GM13976 (cell line): ENCODE data around the gene TFCP2L1.
"Not testable (repeated sequence)": the region's sequence is repeated elsewhere in the genome, so short reads cannot be mapped to it uniquely, and the experiment has no call there.

Experiments used
- DNase-seq: peaks from one replicate; pipeline ENCODE4 v3.0.0; 2012; ENCODE audit warnings: low spot score
- in situ Hi-C: fragments of 300-500 bp; cut with MboI; formaldehyde crosslinking; loops from one replicate; pipeline ENCODE4 v1.12.0; 2022; ENCODE audit warnings: low sequenced_read_pairs, mixed read lengths, inconsistent platforms; ENCODE audit not compliant: unreplicated experiment
- TF ChIP-seq, protein P1 (sequence below): IDR thresholded peaks from 2 replicates; pipeline ENCODE4 v1.5.1; 2012; ENCODE audit warnings: borderline replicate concordance, mild to moderate bottlenecking; ENCODE audit not compliant: insufficient read depth; ENCODE audit errors: extremely low read depth, missing control alignments, control extremely low read depth

The TFCP2L1 gene

DNA sequence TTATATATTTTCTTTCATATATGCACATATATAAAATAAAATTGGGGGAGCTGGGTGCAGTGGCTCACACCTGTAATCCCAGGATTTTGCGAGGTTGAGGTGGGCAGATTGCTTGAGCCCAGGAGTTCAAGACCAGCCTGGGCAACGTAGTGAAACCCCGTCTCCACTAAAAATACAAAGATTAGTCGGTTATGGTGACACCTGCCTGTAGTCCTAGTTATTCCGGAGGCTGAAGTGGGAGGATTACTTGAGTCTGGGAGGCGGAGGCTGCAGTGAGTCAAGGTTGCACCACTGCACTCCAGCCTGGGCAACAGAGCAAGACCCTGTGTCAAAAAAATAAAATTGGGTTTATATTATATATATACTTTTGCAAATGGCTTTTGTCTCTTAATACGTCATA is 39.6 kb upstream of the TFCP2L1 start:
- DNase-seq, result no peak
- in situ Hi-C loops, result no loop called here
- TF ChIP-seq, protein P1, sequence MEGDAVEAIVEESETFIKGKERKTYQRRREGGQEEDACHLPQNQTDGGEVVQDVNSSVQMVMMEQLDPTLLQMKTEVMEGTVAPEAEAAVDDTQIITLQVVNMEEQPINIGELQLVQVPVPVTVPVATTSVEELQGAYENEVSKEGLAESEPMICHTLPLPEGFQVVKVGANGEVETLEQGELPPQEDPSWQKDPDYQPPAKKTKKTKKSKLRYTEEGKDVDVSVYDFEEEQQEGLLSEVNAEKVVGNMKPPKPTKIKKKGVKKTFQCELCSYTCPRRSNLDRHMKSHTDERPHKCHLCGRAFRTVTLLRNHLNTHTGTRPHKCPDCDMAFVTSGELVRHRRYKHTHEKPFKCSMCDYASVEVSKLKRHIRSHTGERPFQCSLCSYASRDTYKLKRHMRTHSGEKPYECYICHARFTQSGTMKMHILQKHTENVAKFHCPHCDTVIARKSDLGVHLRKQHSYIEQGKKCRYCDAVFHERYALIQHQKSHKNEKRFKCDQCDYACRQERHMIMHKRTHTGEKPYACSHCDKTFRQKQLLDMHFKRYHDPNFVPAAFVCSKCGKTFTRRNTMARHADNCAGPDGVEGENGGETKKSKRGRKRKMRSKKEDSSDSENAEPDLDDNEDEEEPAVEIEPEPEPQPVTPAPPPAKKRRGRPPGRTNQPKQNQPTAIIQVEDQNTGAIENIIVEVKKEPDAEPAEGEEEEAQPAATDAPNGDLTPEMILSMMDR, result no peak

DNA sequence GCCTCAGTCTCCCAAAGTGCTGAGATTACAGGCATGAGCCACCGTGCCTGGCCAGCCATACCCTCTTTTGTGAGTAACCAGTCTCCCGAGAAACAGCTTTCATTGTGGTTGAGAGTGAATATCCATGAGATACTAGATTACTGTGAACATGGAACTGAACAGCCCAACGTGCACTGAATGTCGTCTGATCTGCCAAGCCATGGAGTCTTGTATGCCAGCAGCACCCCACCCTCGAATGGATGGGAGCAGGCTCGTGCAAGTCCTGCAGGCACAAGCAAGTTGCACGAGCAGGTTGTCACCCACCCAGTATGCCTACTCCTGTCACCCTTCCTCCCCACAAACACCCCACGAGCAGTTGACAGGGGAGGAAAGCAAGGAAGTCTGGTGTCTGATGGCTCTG is 36.5 kb upstream of the TFCP2L1 start:
- no peak for DNase-seq
- TF ChIP-seq, protein P1, result no peak
- in situ Hi-C loops, result no loop called here

DNA sequence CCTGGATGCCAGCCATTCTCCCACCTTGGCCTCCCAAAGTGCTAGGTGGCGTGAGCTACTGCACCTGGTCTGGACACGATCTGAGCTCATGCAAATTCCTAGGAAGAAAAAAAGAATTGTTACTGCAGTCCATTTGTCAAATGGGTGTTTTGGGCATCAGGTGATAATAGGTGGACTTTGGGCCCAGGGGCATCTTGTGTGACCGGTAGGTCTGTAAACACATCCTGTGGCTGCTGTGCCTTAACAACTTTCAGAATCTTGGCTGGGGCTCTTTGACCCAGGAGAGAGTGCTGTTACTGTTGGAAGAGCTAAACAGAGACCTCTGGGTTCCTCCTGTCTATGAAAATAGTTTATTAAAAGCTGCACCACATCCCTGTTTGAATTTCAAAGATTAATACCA is 34.9 kb upstream of the TFCP2L1 start:
- DNase-seq, result no peak
- TF ChIP-seq, protein P1, result no peak
- in situ Hi-C loops, result no loop called here

DNA sequence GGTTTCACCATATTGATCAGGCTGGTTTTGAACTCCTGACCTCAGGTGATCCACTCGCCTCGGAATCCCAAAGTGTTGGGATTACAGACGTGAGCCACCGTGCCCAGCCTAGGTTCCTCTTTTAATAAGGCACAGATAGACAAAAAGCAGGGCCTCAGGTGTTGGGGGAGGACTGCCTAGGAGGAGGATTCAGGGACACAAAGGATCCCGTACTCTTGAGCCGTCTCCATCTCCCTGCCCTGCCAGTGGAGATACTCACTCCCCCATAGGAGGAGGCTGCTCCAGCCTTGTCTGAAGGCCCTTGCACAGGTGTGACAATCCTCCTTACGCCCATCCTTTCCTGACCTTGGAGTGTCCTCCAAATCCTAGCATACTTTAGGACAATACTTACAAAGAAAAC is 32.0 kb upstream of the TFCP2L1 start:
- TF ChIP-seq, protein P1, result no peak
- in situ Hi-C loops, result no loop called here
- DNase-seq, result no peak

DNA sequence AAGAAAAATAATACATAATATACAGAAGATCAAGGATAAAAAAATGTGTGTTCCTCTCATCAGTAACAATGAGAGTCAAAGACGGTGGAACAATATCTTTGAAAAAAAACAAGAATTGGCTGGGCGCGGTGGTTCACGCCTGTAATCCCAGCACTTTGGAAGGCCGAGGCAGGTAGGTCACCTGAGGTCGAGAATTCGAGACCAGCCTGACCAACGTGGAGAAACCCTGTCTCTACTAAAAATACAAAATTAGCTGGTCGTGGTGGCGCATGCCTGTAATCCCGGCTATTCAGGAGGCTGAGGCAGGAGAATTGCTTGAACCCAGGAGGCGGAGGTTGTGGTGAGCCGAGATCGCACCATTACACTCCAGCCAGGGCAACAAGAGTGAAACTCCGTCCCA is 28.7 kb upstream of the TFCP2L1 start:
- DNase-seq, result not testable (repeated sequence)

DNA sequence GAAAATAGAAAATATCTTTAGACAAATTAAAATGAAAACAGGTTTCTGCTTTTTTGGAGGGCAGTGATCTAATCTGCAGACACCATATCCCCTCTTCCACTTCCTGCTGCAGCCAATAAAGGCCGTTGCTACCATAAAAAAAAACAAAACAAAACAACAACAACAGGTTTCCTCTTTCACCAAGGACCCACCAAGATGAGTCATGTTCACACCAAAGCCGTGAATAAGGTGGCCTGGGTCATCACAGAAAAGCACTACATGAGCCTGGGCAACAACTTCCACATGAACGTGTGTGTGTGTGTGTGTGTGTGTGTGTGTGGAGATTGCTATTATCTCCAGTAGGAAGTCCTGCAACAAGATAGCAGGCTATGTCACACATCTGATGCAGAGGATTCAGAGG is 24.8 kb upstream of the TFCP2L1 start:
- TF ChIP-seq, protein P1, result no peak
- DNase-seq, result no peak
- in situ Hi-C loops, result no loop called here

More for the DNA sequence above, 28.7 kb upstream of the TFCP2L1 start:
- in situ Hi-C loops, result not testable (repeated sequence)

DNA sequence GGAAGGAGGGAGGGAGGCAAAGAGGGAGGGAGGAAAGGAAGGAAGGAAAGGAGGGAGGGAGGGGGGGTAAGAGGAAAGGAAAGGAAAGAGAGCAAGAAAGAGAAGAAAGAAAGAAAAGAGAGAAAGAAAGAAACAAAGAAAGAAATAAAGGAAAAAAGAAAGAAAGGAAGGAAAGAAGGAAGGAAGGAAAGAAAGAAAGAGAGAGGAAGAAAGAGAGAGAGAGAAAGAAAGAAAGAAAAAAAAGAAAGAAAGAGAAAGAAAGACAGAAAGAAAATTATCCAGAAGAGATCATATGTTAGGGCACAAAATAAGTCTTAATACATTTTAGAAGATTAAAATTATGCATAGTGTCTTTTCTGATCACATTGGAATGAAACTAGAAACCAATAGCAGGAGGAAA is 24.3 kb upstream of the TFCP2L1 start:
- DNase-seq, result no peak
- in situ Hi-C loops, result no loop called here

More for the DNA sequence above, 24.3 kb upstream of the TFCP2L1 start:
- TF ChIP-seq, protein P1, result no peak
